ENCODE data around the gene PACSIN1. TPM values are rescaled to one million over a fixed set of nuclear protein-coding genes. Genes with fewer than 3 reads are reported as not detected.

Gene PACSIN1
- total RNA-seq, result 1 to 10 TPM; 2.2 to 6.6 (median 3.9) TPM
- 9.1 TPM for total RNA-seq (2013)

DNA sequence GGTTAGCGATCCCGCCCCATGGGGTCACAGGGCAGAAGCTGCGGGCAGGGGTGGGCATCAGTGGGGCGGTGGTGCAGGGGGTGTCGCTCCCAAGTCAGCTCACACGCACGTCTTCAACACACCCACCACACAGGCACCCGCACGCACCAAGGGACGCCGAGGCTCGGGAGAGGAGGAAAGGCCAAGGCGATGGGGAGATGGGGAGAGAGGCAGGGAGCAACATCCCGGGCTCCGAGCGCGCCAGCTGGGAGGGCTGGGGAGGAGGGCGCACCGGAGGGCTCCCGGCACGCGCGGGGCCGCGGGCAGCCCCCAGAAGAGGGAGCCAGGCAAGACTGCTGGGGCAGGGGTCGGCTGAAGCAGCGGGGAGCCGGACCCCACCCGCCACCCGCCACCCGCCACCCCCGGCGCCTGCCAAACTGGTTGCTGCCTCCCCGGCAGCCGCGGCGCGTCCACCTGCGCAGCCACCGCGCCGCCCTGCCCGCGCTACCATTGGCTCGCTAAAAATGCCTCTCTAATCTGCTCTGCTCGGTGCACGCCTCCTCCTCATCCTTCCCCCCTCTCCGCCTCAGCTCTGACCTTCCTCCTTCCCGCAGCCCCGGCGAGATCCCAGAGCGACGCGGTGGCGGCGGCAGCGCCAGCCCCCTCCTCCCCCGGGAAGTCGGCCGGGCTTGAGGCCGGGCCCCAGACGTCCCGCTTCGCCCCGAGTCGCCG lies at the start of gene PACSIN1:
TSS of gene PACSIN1 (plus strand) at position 546 of the 711 bp plus-strand sequence. CDS start 60,230 bp downstream, outside the sequence.
- DNase-seq, result peak in 1 of 2 donors; percentile 38
- TF ChIP-seq CTCF (IDR thresholded peaks at IDR 0.05), result no peak
- Histone ChIP-seq H3K36me3 (ENCODE audit: control insufficient read depth, insufficient read depth, low read length) (no peaks in the 10 kb centered on the region), H3K9me3 (ENCODE audit: control insufficient read depth, insufficient read depth, low read length) (no peaks in the 10 kb centered on the region), H3K27ac (ENCODE audit: low read length) (no peak within 1 kb of the TSS), H3K27me3 (ENCODE audit: control insufficient read depth, insufficient read depth, low read length) (no peaks in the 10 kb centered on the region), H3K4me3 (ENCODE audit: low read length) (peak within 1 kb of the TSS; percentile 33), H3K4me1 (ENCODE audit: control insufficient read depth, insufficient read depth, low read length) (peaks cover 40% of the 10 kb centered on the region)
- H3K27me3 Mint-ChIP-seq (ENCODE audit: low read depth in 2 of 2), result peaks cover 15 to 18% of the 10 kb centered on the region in 2 donors
- peak within 1 kb of the TSS in 1 of 2 donors; percentile 48 for H3K27ac Mint-ChIP-seq
- H3K9me3 Mint-ChIP-seq, result no peaks in the 10 kb centered on the region
- H3K4me3 Mint-ChIP-seq, result no peak within 1 kb of the TSS
- ATAC-seq, result peak in 2 of 3 donors; percentile 40 to 72
- peaks cover 0 to 18% of the 10 kb centered on the region in 2 donors for H3K4me1 Mint-ChIP-seq
- H3K36me3 Mint-ChIP-seq, result no peaks in the 10 kb centered on the region
- WGBS (ENCODE audit: insufficient coverage), result 2% methylated on average over 63 of the region's 67 CpGs
- intact Hi-C loops (cut with micrococcal nuclease), result loop anchor here (10.0 kb wide), 1 partner anchor 739 kb away; no protein-coding TSS in a partner anchor

GRCh38 chr6:34416877-34417371 lies 49.0 kb upstream of the PACSIN1 start:
- Histone ChIP-seq H3K36me3 (ENCODE audit: control insufficient read depth, insufficient read depth, low read length) (peaks cover 45% of the 10 kb centered on the region), H3K9me3 (ENCODE audit: control insufficient read depth, insufficient read depth, low read length) (no peaks in the 10 kb centered on the region), H3K27ac (ENCODE audit: low read length) (no peak overlapping the region), H3K4me1 (ENCODE audit: control insufficient read depth, insufficient read depth, low read length) (no peaks in the 10 kb centered on the region), H3K27me3 (ENCODE audit: control insufficient read depth, insufficient read depth, low read length) (no peaks in the 10 kb centered on the region), H3K4me3 (ENCODE audit: low read length) (no peak overlapping the region)
- no peak for TF ChIP-seq CTCF (IDR thresholded peaks at IDR 0.05)
- DNase-seq (no peak), ATAC-seq (no peak)
- intact Hi-C loops (cut with micrococcal nuclease), result no loop called here
- H3K27ac Mint-ChIP-seq, result peak overlapping the region in 1 of 2 donors; percentile 62
- H3K9me3 Mint-ChIP-seq, result no peaks in the 10 kb centered on the region
- 90% methylated on average over 7 of the region's 7 CpGs for WGBS (ENCODE audit: insufficient coverage)
- peaks cover 16 to 26% of the 10 kb centered on the region in 2 donors for H3K4me1 Mint-ChIP-seq
- peaks cover 10% of the 10 kb centered on the region for H3K36me3 Mint-ChIP-seq
- H3K4me3 Mint-ChIP-seq, result no peak overlapping the region
- H3K27me3 Mint-ChIP-seq (ENCODE audit: low read depth in 2 of 2), result no peaks in the 10 kb centered on the region

DNA sequence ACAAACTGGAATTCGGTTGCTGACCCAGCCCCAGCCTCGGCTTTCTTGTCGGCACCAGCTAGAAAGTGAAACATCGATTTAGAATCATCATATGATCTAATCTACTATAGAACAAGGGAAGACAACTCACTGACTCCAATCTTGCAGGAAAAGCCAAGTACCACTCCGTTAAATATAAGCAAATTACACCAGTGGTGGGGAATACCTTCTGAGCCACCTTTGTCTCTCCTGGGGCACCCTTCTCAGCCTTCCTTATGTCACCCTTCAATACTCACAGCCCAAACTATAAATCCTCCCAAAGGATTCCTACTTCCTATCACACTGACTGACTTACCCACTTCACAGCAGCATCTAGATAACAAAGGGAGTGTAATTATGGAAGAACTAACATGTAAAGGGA lies 47.5 kb upstream of the PACSIN1 start:
- peak overlapping the region; percentile 7 to 29 for H3K27ac Mint-ChIP-seq
- peaks cover 10% of the 10 kb centered on the region for H3K36me3 Mint-ChIP-seq
- DNase-seq (no peak), ATAC-seq (no peak)
- H3K9me3 Mint-ChIP-seq, result no peaks in the 10 kb centered on the region
- no peak overlapping the region for H3K4me3 Mint-ChIP-seq
- Histone ChIP-seq H3K36me3 (ENCODE audit: control insufficient read depth, insufficient read depth, low read length) (peaks cover 57% of the 10 kb centered on the region), H3K27ac (ENCODE audit: low read length) (no peak overlapping the region), H3K9me3 (ENCODE audit: control insufficient read depth, insufficient read depth, low read length) (no peaks in the 10 kb centered on the region), H3K4me1 (ENCODE audit: control insufficient read depth, insufficient read depth, low read length) (peaks cover under 1% of the 10 kb centered on the region), H3K4me3 (ENCODE audit: low read length) (no peak overlapping the region), H3K27me3 (ENCODE audit: control insufficient read depth, insufficient read depth, low read length) (no peaks in the 10 kb centered on the region)
- H3K4me1 Mint-ChIP-seq, result peaks cover 10 to 21% of the 10 kb centered on the region in 2 donors
- no peaks in the 10 kb centered on the region for H3K27me3 Mint-ChIP-seq (ENCODE audit: low read depth in 2 of 2)
- no peak for TF ChIP-seq CTCF (IDR thresholded peaks at IDR 0.05)
- WGBS (ENCODE audit: insufficient coverage), result 91% methylated on average over 5 of the region's 5 CpGs
- intact Hi-C loops (cut with micrococcal nuclease), result no loop called here
